HCEC 1CT (cell line): Measurements from ENCODE around the gene AOAH.
A peak's percentile ranks its signal among the peaks of the same experiment; 100 is the strongest.
"Not testable (repeated sequence)": the region's sequence is repeated elsewhere in the genome, so short reads cannot be mapped to it uniquely, and the experiment has no call there.

Source experiments
- DNase-seq: peaks from one replicate; pipeline ENCODE4 v3.0.0-alpha.2; 2017

AOAH gene

GRCh38 chr7:36504216-36504615, 220.1 kb downstream of the AOAH start:
- DNase-seq = not testable (repeated sequence)

- DNase-seq = no peak
These were observed 226.5 kb downstream of the AOAH start for GRCh38 chr7:36497775-36498174.

GRCh38 chr7:36497176-36497575, 227.1 kb downstream of the AOAH start:
- DNase-seq = not testable (repeated sequence)

- no peak for DNase-seq
These were observed 227.7 kb downstream of the AOAH start for GRCh38 chr7:36496576-36496975.

GRCh38 chr7:36491317-36491716, 233.0 kb downstream of the AOAH start:
- no peak for DNase-seq

- DNase-seq = no peak
These were observed 233.9 kb downstream of the AOAH start for GRCh38 chr7:36490419-36490830.

- DNase-seq = not testable (repeated sequence)
These were observed 235.6 kb downstream of the AOAH start for GRCh38 chr7:36488672-36489071.

GRCh38 chr7:36487756-36488336, 236.4 kb downstream of the AOAH start:
- DNase-seq = peak; percentile 60

GRCh38 chr7:36486336-36486735, 238.0 kb downstream of the AOAH start:
- DNase-seq = no peak

- no peak for DNase-seq
These were observed 240.0 kb downstream of the AOAH start for GRCh38 chr7:36484265-36484664.

- DNase-seq = not testable (repeated sequence)
These were observed 240.4 kb downstream of the AOAH start for GRCh38 chr7:36483853-36484252.

GRCh38 chr7:36478745-36479144, 245.5 kb downstream of the AOAH start:
- no peak for DNase-seq

GRCh38 chr7:36475381-36475780, 248.9 kb downstream of the AOAH start:
- no peak for DNase-seq

- DNase-seq = no peak
These were observed 249.3 kb downstream of the AOAH start for GRCh38 chr7:36475011-36475342.

GRCh38 chr7:36474283-36475010, 249.8 kb downstream of the AOAH start:
- peak; percentile 18 for DNase-seq

- no peak for DNase-seq
These were observed 250.6 kb downstream of the AOAH start for GRCh38 chr7:36473454-36474282.

- no peak for DNase-seq
These were observed 252.1 kb downstream of the AOAH start for GRCh38 chr7:36472141-36472729.

- DNase-seq = no peak
These were observed 255.1 kb downstream of the AOAH start for GRCh38 chr7:36469236-36469635.

- DNase-seq = no peak
These were observed 255.8 kb downstream of the AOAH start for GRCh38 chr7:36468370-36469101.

- DNase-seq = not testable (repeated sequence)
These were observed 258.3 kb downstream of the AOAH start for GRCh38 chr7:36466001-36466400.

GRCh38 chr7:36464271-36464670, 260.0 kb downstream of the AOAH start:
- DNase-seq = no peak
